ENCODE results near the gene PIK3R5.
"Not testable (repeated sequence)": the region's sequence is repeated elsewhere in the genome, so short reads cannot be mapped to it uniquely, and the experiment has no call there.

PIK3R5 gene

DNA sequence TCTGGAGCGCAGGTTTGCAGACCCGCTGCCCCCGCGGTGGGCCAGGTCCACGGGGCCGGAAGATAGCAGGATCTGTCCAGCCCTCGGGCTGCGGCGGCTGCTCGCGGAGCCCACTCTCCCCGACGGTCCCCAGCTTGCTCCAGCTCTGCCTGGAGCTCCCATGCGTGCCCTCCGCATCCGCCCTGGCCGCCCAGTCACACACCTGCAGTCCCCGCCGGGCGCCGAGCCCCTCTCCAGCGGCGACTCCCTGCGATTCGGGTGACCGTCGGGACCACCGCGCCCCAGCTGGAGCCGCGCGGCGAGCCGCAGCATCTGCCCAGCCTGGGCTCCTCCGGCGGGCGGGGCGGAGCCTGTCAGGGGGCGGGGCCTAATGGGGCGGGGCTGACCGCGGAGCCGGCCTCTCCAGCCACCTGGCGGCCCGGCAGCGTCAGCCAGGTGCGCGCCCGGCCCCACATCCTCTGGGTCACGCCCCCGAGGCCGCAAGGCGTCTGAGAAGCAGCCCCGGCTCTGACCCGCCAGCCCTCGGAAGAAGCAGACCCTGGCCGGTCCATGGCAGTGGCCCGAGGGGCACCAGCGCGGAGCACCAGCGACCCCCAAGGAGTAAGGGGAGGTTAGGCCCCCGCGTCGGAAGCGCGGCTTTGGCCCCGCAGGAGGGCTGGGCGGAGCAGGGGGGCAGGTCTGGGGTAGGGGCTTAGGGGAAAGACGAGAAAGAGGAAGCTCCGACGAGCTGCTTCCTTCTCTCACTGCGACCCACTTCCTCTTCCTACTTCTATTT, at the start of gene PIK3R5:
Gene PIK3R5 (minus strand): TSS at position 314 of the 775 bp plus-strand sequence. CDS start 54,213 bp downstream, outside the sequence.
- no peak for DNase-seq

- DNase-seq: no peak
Measured at GRCh38 chr17:9011001-9011400, 45.5 kb upstream of the PIK3R5 start.

- DNase-seq: no peak
Measured at GRCh38 chr17:9009737-9010136, 44.2 kb upstream of the PIK3R5 start.

- no peak for DNase-seq
Measured at GRCh38 chr17:9009096-9009495, 43.6 kb upstream of the PIK3R5 start.

GRCh38 chr17:9007052-9007714, 41.7 kb upstream of the PIK3R5 start:
- no peak for DNase-seq

GRCh38 chr17:9006175-9006767, 40.8 kb upstream of the PIK3R5 start:
- no peak for DNase-seq

GRCh38 chr17:9004961-9005285, 39.4 kb upstream of the PIK3R5 start:
- DNase-seq: no peak

- DNase-seq: no peak
Measured at GRCh38 chr17:9004132-9004960, 38.8 kb upstream of the PIK3R5 start.

DNA sequence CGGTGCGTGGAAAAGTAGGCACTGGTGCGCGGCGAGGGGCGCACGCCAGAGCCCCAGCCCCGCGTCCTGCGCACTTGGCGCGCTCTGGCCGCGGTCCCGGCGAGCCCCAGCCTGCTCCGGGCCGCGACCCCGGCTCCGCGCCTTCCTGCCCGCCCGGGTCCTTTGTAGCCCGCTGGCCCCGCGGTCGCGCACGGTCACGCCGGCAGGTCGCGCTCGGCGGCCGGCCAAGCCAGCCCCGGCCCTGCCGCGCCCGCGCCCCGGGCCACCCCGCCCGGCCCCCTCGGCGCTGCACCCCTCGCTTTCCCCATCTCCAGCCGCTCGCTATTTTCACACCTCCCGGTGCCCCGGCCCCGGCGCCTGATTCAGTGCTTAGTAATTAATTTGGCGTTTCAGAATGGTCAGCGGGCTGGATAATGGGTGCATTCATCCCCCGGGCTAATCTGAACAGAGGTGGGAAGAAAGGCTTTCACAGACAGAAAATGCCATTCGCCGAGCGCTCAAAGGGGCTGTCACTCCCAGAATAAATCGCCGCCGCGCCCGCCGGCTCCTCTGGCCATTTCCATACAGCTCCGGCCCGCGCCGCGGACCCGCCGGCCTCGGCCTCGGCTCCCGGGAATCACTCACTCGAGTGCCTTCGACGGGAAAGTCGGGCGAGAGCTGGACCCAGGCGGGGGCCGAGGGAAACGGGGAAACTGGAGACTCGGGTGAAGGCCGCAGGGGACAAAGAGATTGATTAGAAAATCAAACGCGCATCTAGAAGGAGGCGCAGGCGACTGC, 38.0 kb upstream of the PIK3R5 start:
- DNase-seq: no peak

- no peak for DNase-seq
Measured at GRCh38 chr17:9002606-9003354, 37.3 kb upstream of the PIK3R5 start.

GRCh38 chr17:9002227-9002605, 36.7 kb upstream of the PIK3R5 start:
- DNase-seq: no peak

GRCh38 chr17:9001559-9001958, 36.1 kb upstream of the PIK3R5 start:
- DNase-seq: no peak

DNA sequence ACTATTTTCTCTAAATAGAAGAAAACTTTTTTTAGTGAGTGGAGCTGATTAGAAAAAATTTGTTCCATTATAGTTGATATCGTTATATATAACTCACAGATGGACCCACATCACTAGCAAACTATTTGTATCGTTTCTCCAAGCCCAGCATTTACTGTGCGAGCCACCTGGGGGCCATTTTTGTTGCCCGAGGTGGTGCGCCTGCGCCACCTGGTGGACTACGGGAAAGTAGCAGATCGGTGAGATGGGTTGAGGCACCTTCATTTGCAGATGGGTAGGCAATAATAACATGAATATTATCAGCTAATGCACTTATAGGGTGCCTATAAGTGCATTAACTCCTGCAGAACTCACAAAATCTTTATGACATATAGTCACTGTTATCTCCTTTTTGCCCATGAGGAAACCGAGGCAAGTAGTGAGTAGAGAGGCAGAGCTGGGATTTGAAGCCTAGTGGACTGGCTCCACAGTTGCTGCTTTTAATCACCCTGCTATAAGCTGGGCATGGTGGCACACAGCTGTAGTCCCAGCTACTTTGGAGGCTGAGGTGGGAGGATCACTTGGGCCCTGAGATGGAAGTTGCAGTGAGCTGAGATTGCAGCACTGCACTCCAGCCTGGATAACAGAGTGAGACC, 32.6 kb upstream of the PIK3R5 start:
- peak; percentile 1 to 41 for DNase-seq

GRCh38 chr17:8995711-8996110, 30.2 kb upstream of the PIK3R5 start:
- no peak for DNase-seq

DNA sequence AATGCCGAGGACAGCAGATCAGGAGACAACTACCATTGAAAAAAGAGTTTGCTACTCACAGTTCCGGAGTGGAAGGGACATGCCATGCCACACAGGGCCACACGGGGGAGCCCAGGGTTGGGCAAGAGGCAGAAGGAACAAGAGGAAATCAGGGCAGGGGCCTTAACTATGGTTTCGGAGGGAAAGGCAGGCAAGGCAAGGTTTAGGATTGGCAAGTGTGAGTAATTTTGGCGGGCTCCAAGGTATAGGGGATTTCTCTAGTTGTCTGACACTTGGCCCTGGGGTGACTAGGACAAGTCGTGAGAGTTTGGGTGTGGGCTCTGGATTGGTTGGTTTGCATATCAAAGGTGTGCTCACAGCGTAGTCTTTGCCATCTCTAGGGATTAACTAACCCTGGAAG, 28.8 kb upstream of the PIK3R5 start:
- peak in 1 of 2 experiments; percentile 10 for DNase-seq

- DNase-seq: peak; percentile 10 to 43
Measured at GRCh38 chr17:8991514-8992285, 26.2 kb upstream of the PIK3R5 start.

DNA sequence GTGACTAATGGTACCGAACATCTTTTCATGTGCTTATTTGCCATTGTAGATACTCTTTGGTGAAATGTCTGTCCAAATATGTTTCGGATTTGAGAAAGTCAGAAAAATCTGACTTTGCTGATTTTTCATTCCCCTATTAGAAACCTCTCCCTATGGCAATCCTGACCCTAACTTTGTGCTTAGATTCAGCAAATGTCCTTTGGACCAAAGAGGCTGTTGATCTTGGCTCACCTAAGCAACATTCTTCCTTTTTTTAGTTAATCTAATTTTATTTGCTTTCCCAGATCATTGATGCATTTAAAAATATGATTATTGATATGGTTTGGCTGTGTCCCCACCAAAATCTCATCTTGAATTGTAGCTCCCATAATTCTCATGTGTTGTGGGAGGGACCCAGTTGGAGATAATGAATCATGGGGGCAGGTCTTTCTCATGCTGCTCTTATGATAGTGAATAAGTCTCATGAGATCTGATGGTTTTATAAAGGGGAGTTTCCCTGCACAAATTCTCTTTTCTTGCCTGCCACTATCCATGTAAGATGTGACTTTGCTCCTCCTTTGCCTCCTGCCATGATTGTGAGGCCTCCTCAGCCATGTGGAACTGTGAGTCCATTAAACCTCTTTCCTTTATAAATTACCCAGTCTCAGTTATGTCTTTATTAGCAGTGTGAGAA, 22.9 kb upstream of the PIK3R5 start:
- not testable (repeated sequence) for DNase-seq

- DNase-seq: no peak
Measured at GRCh38 chr17:8986295-8986694, 20.8 kb upstream of the PIK3R5 start.

DNA sequence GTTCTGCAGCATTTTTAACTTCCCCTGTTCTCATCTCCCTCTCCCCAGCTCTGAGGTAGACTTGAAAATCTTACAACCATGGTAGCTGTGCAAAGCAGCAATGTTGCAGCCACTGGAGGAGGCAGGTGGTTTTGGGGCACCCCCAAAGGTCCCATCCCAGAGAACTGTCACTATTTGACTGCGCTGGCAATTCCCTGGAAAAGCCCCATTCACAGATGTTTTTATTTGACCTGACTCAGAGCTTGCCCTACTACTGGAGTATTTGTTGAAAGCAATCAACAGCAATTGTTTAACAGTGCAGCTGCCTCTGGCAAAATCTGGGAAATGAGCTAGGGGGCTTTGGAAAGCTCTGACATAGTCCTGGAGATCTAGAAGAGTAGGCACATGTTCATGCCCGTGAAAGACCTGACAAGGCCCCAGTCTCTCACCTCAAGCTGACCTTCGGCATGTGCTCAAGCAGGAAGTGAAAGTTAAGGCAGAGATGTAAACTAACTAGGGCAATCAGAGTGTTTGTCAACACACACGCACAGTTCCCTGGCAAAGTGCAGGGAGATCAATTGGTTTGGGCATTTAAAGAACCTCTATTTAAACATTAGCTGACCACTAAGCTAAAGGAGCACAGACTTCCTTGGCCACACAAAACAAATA, 19.7 kb upstream of the PIK3R5 start:
- DNase-seq: no peak

Data from NCI-H446 (cell line).